OCI-LY1 (cell line): ENCODE data around the gene TMEM233.
"Not testable (repeated sequence)": the region's sequence is repeated elsewhere in the genome, so short reads cannot be mapped to it uniquely, and the experiment has no call there.

Source experiments
- CTCF ChIP-seq: fragments of 200-600 bp; sonication (generic), shearing (Covaris generic); IDR thresholded peaks from 2 replicates; pipeline ENCODE4 v1.5.1; 2017; ENCODE audit warnings: mild to moderate bottlenecking, antibody characterized with exemption, low read length, moderate library complexity, mixed read lengths
- EZH2 ChIP-seq: fragments of 200-600 bp; sonication (generic), shearing (Covaris generic); IDR thresholded peaks from 2 replicates; pipeline ENCODE4 v1.8.0; 2017; ENCODE audit warnings: borderline replicate concordance, mixed run types, mild to moderate bottlenecking, antibody characterized with exemption, low read length, moderate library complexity, mixed read lengths

GRCh38 chr12:119658166-119658565 lies 64.6 kb downstream of the TMEM233 start:
- TF ChIP-seq CTCF, EZH2: not testable (repeated sequence)
